GM23338 (cell line): Measurements from ENCODE around the gene FILIP1.

ENCODE experiments used
- CREB1 ChIP-seq: fragments of 250-450 bp; sonication (Bioruptor Pico); IDR thresholded peaks from 2 replicates; pipeline ENCODE4 v1.5.0; 2020; ENCODE audit warnings: low read depth, mild to moderate bottlenecking, moderate library complexity
- CTCF ChIP-seq, 2 experiments: fragments of 200-600 bp in 1 of 2; sonication (generic) in 1 of 2; conservative IDR thresholded peaks; 2 replicates each; pipeline versions ENCODE4 v1.5.1 to v1.6.1; 2016 to 2017; ENCODE audit warnings: antibody characterized with exemption in 2 of 2, low read depth in 2 of 2, mild to moderate bottlenecking in 2 of 2, moderate library complexity in 1 of 2
- ETS1 ChIP-seq: IDR thresholded peaks from 2 replicates; pipeline ENCODE4 v1.6.1; 2016; ENCODE audit warnings: antibody characterized with exemption
- EZH2 ChIP-seq: fragments of 200-600 bp; sonication (generic); IDR thresholded peaks from one replicate; pipeline ENCODE4 v1.8.0; 2017; ENCODE audit warnings: antibody characterized with exemption, mild to moderate bottlenecking, low read depth; ENCODE audit not compliant: unreplicated experiment
- EZH2phosphoT487 ChIP-seq: fragments of 200-600 bp; sonication (generic); IDR thresholded peaks from one replicate; pipeline ENCODE4 v1.8.1; 2018; ENCODE audit warnings: antibody characterized with exemption; ENCODE audit not compliant: unreplicated experiment
- JUNB ChIP-seq: IDR thresholded peaks from one replicate; pipeline ENCODE4 v1.6.1; 2016; ENCODE audit warnings: antibody characterized with exemption; ENCODE audit not compliant: unreplicated experiment
- NANOG ChIP-seq: IDR thresholded peaks from 2 replicates; pipeline ENCODE4 v1.6.1; 2016; ENCODE audit warnings: antibody characterized with exemption, borderline replicate concordance
- POLR2AphosphoS5 ChIP-seq: IDR thresholded peaks from 2 replicates; pipeline ENCODE4 v1.6.1; 2016; ENCODE audit warnings: antibody characterized with exemption, low read depth
- TF ChIP-seq, protein P1 (sequence below): IDR thresholded peaks from one replicate; pipeline ENCODE4 v1.6.1; 2018; ENCODE audit warnings: antibody characterized with exemption; ENCODE audit not compliant: unreplicated experiment

- no peak for TF ChIP-seq CTCF (conservative IDR thresholded peaks at IDR 0.05; ENCODE audit: low read depth in 2 of 2)
- no peak for TF ChIP-seq EZH2phosphoT487
- no peak for TF ChIP-seq EZH2
- TF ChIP-seq POLR2AphosphoS5: no peak
- TF ChIP-seq, protein P1, sequence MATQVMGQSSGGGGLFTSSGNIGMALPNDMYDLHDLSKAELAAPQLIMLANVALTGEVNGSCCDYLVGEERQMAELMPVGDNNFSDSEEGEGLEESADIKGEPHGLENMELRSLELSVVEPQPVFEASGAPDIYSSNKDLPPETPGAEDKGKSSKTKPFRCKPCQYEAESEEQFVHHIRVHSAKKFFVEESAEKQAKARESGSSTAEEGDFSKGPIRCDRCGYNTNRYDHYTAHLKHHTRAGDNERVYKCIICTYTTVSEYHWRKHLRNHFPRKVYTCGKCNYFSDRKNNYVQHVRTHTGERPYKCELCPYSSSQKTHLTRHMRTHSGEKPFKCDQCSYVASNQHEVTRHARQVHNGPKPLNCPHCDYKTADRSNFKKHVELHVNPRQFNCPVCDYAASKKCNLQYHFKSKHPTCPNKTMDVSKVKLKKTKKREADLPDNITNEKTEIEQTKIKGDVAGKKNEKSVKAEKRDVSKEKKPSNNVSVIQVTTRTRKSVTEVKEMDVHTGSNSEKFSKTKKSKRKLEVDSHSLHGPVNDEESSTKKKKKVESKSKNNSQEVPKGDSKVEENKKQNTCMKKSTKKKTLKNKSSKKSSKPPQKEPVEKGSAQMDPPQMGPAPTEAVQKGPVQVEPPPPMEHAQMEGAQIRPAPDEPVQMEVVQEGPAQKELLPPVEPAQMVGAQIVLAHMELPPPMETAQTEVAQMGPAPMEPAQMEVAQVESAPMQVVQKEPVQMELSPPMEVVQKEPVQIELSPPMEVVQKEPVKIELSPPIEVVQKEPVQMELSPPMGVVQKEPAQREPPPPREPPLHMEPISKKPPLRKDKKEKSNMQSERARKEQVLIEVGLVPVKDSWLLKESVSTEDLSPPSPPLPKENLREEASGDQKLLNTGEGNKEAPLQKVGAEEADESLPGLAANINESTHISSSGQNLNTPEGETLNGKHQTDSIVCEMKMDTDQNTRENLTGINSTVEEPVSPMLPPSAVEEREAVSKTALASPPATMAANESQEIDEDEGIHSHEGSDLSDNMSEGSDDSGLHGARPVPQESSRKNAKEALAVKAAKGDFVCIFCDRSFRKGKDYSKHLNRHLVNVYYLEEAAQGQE: no peak
- TF ChIP-seq CREB1: no peak
- TF ChIP-seq NANOG: no peak
- TF ChIP-seq ETS1: no peak
- TF ChIP-seq JUNB: no peak
Measured at GRCh38 chr6:75484535-75484934, 9.1 kb downstream of the FILIP1 start.
